GM23338 (cell line): Measurements from ENCODE around the gene ELL2. TPM values are rescaled to one million over a fixed set of nuclear protein-coding genes. Genes with fewer than 3 reads are reported as not detected.
"Not testable (repeated sequence)": the region's sequence is repeated elsewhere in the genome, so short reads cannot be mapped to it uniquely, and the experiment has no call there.

ENCODE experiments used
- ATAC-seq: fragments of 200-7000 bp; cut with Tn5 transposase; 3 replicates; pipeline ENCODE4 v1.9.1; 2020
- DNase-seq: peaks from one replicate; pipeline ENCODE4 v3.0.0-alpha.2; 2015; ENCODE audit warnings: low spot score
- H2AFZ ChIP-seq: fragments of 200-600 bp; sonication (generic); 2 replicates; pipeline ENCODE4 v1.8.0; 2016; ENCODE audit warnings: antibody characterized with exemption, mild to moderate bottlenecking, moderate library complexity
- H3F3A ChIP-seq: fragments of 200-600 bp; sonication (generic); replicated peaks from 2 replicates; pipeline ENCODE4 v1.8.0; 2017; ENCODE audit warnings: antibody characterized with exemption, mixed run types, low read depth
- H3K27ac ChIP-seq: fragments of 200-600 bp; sonication (generic); 2 replicates; pipeline ENCODE4 v1.6.1; 2016; ENCODE audit warnings: low read depth
- H3K27me3 ChIP-seq: fragments of 200-600 bp; sonication (generic); 2 replicates; pipeline ENCODE4 v1.8.0; 2016; ENCODE audit warnings: mild to moderate bottlenecking, mixed run types, moderate library complexity; ENCODE audit not compliant: insufficient read depth
- H3K36me3 ChIP-seq: fragments of 200-600 bp; sonication (generic); 2 replicates; pipeline ENCODE4 v1.8.0; 2016; ENCODE audit warnings: mild to moderate bottlenecking; ENCODE audit not compliant: insufficient read depth
- H3K4me1 ChIP-seq: fragments of 200-600 bp; sonication (generic); 2 replicates; pipeline ENCODE4 v1.8.0; 2016; ENCODE audit warnings: mild to moderate bottlenecking, moderate library complexity; ENCODE audit not compliant: insufficient read depth
- H3K4me2 ChIP-seq: fragments of 200-600 bp; sonication (generic); 2 replicates; pipeline ENCODE4 v1.7.1; 2017; ENCODE audit warnings: mixed run types
- H3K4me3 ChIP-seq: fragments of 200-600 bp; sonication (generic); 2 replicates; pipeline ENCODE4 v1.6.1; 2016; ENCODE audit warnings: mixed run types
- H3K79me2 ChIP-seq: fragments of 200-600 bp; sonication (generic); replicated peaks from 2 replicates; pipeline ENCODE4 v1.8.0; 2017; ENCODE audit warnings: mild to moderate bottlenecking; ENCODE audit not compliant: insufficient read depth
- H3K9me2 ChIP-seq: fragments of 200-600 bp; sonication (generic); 2 replicates; pipeline ENCODE4 v1.8.0; 2017; ENCODE audit not compliant: insufficient read depth
- H4K20me1 ChIP-seq: fragments of 200-600 bp; sonication (generic); replicated peaks from 2 replicates; pipeline ENCODE4 v1.8.0; 2017; ENCODE audit warnings: mild to moderate bottlenecking; ENCODE audit not compliant: insufficient read depth
- H3K27ac Mint-ChIP-seq: 2 replicates; pipeline ENCODE4 v1.8.0; 2020; ENCODE audit warnings: inconsistent platforms, mild to moderate bottlenecking, moderate library complexity, mixed read lengths
- H3K27me3 Mint-ChIP-seq: 3 replicates; pipeline ENCODE4 v1.8.0; 2022; ENCODE audit warnings: low read depth, mild to moderate bottlenecking, moderate library complexity, mixed read lengths, inconsistent platforms; ENCODE audit not compliant: insufficient read depth, poor library complexity
- H3K36me3 Mint-ChIP-seq: 3 replicates; pipeline ENCODE4 v1.8.0; 2021; ENCODE audit warnings: low read depth, mild to moderate bottlenecking, inconsistent platforms, moderate library complexity, mixed read lengths
- H3K4me1 Mint-ChIP-seq: 3 replicates; pipeline ENCODE4 v1.8.0; 2020; ENCODE audit warnings: mild to moderate bottlenecking, inconsistent platforms, mixed read lengths
- H3K4me3 Mint-ChIP-seq: 3 replicates; pipeline ENCODE4 v1.8.0; 2021; ENCODE audit warnings: moderate library complexity, mild to moderate bottlenecking, inconsistent platforms, mixed read lengths
- H3K9me3 Mint-ChIP-seq: 3 replicates; pipeline ENCODE4 v1.8.0; 2020; ENCODE audit warnings: moderate library complexity, mild to moderate bottlenecking, inconsistent platforms, mixed read lengths
- EZH2phosphoT487 ChIP-seq: fragments of 200-600 bp; sonication (generic); IDR thresholded peaks from one replicate; pipeline ENCODE4 v1.8.1; 2018; ENCODE audit warnings: antibody characterized with exemption; ENCODE audit not compliant: unreplicated experiment
- polyA plus RNA-seq: library from polyadenylated mRNA; unstranded; fragments of >200 nt; fragmentation: Nextera tagmentation; extraction: Ambion mirVana; gene quantifications from 2 replicates; pipeline ENCODE4 v1.2.1, GENCODE V29; 2016
- total RNA-seq: library from RNA; depleted of rRNA; stranded (reverse); fragments of >200 nt; shearing (Covaris generic); gene quantifications from 2 replicates; pipeline ENCODE4 v1.2.3, GENCODE V29; 2014
- TF ChIP-seq, protein P1 (sequence below): fragments of 250-450 bp; sonication (Bioruptor Pico); IDR thresholded peaks from 2 replicates; pipeline ENCODE4 v1.5.0; 2020; ENCODE audit warnings: mild to moderate bottlenecking, moderate library complexity

The ELL2 gene
- total and polyA plus RNA-seq, 2 experiments from 2014 or later = 7.4 to 32.6 TPM

DNA sequence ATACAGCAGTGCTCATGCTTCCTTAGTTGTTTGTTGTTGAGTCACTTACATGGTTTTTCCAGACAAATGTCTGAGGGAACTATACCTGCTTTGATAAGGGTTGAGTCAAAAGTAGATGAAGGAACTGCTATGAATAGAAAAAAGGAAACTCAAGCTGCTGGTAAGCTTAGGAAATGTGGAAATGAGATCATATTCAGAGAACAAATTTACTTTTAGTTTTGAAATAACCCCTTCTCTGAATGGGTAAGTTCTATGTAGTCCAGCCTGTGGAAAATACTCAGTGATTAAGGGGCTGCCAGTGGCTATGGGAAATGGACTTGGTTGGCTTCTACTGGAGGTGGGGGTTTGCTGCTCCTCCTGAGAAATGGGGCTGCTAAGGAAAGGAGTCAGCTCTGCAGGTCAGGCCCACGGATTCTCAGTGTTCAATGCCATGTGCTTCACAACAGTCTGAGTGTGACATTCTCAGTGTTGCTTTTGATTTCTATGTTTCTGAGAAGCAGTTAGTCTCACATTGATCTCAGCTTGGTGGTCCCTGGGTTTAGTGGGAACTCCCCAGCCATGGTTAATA, 91.5 kb downstream of the ELL2 start (continued):
- TF ChIP-seq, protein P1, sequence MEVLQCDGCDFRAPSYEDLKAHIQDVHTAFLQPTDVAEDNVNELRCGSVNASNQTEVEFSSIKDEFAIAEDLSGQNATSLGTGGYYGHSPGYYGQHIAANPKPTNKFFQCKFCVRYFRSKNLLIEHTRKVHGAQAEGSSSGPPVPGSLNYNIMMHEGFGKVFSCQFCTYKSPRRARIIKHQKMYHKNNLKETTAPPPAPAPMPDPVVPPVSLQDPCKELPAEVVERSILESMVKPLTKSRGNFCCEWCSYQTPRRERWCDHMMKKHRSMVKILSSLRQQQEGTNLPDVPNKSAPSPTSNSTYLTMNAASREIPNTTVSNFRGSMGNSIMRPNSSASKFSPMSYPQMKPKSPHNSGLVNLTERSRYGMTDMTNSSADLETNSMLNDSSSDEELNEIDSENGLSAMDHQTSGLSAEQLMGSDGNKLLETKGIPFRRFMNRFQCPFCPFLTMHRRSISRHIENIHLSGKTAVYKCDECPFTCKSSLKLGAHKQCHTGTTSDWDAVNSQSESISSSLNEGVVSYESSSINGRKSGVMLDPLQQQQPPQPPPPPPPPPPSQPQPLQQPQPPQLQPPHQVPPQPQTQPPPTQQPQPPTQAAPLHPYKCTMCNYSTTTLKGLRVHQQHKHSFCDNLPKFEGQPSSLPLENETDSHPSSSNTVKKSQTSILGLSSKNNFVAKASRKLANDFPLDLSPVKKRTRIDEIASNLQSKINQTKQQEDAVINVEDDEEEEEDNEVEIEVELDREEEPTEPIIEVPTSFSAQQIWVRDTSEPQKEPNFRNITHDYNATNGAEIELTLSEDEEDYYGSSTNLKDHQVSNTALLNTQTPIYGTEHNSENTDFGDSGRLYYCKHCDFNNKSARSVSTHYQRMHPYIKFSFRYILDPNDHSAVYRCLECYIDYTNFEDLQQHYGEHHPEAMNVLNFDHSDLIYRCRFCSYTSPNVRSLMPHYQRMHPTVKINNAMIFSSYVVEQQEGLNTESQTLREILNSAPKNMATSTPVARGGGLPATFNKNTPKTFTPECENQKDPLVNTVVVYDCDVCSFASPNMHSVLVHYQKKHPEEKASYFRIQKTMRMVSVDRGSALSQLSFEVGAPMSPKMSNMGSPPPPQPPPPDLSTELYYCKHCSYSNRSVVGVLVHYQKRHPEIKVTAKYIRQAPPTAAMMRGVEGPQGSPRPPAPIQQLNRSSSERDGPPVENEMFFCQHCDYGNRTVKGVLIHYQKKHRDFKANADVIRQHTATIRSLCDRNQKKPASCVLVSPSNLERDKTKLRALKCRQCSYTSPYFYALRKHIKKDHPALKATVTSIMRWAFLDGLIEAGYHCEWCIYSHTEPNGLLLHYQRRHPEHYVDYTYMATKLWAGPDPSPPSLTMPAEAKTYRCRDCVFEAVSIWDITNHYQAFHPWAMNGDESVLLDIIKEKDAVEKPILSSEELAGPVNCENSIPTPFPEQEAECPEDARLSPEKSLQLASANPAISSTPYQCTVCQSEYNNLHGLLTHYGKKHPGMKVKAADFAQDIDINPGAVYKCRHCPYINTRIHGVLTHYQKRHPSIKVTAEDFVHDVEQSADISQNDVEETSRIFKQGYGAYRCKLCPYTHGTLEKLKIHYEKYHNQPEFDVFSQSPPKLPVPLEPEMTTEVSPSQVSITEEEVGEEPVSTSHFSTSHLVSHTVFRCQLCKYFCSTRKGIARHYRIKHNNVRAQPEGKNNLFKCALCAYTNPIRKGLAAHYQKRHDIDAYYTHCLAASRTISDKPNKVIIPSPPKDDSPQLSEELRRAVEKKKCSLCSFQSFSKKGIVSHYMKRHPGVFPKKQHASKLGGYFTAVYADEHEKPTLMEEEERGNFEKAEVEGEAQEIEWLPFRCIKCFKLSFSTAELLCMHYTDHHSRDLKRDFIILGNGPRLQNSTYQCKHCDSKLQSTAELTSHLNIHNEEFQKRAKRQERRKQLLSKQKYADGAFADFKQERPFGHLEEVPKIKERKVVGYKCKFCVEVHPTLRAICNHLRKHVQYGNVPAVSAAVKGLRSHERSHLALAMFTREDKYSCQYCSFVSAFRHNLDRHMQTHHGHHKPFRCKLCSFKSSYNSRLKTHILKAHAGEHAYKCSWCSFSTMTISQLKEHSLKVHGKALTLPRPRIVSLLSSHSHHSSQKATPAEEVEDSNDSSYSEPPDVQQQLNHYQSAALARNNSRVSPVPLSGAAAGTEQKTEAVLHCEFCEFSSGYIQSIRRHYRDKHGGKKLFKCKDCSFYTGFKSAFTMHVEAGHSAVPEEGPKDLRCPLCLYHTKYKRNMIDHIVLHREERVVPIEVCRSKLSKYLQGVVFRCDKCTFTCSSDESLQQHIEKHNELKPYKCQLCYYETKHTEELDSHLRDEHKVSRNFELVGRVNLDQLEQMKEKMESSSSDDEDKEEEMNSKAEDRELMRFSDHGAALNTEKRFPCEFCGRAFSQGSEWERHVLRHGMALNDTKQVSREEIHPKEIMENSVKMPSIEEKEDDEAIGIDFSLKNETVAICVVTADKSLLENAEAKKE (CRISPR knock-in tag) = no peak
- no peak for TF ChIP-seq EZH2phosphoT487

DNA sequence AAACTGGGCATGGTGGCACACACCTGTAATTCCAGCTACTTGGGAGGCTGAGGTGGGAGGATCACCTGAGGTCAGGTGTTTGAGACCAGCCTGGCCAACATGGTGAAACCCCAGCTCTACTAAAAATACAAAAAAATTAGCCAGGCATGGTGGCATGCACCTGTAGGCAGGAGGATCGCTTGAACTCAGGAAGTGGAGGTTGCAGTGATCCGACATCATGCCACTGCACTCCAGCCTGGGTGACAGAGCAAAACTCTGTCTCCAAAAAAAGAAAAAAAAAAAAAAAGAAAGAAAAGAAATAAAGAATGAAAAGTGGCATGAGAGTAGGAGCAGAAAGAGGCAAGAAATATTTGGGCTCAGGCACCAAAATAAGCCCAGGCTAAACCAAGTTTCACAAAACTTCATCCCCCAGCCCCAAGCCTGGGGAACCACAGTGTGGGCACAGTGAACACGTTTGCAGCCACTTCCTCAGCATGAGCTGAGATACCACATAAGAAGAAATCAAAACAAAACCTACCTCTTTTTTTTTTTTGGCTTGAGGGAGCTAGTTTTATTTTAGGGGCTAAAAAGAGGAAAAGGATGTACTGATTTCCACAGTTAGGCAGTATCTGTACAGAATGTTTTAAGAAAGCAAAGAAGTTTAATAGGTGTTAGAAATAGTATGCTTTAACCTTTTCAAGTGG, 92.3 kb downstream of the ELL2 start:
- not testable (repeated sequence) for H3K27ac ChIP-seq, H2AFZ ChIP-seq, H3K27me3 ChIP-seq, ATAC-seq, H3K4me1 Mint-ChIP-seq, H3K36me3 ChIP-seq, H3K4me1 ChIP-seq, H3K9me2 ChIP-seq, H3K27me3 Mint-ChIP-seq, H3K79me2 ChIP-seq, H4K20me1 ChIP-seq, H3K4me3 ChIP-seq, H3K4me3 Mint-ChIP-seq, H3K9me3 Mint-ChIP-seq, H3K4me2 ChIP-seq, DNase-seq, H3F3A ChIP-seq, H3K36me3 Mint-ChIP-seq, H3K27ac Mint-ChIP-seq

DNA sequence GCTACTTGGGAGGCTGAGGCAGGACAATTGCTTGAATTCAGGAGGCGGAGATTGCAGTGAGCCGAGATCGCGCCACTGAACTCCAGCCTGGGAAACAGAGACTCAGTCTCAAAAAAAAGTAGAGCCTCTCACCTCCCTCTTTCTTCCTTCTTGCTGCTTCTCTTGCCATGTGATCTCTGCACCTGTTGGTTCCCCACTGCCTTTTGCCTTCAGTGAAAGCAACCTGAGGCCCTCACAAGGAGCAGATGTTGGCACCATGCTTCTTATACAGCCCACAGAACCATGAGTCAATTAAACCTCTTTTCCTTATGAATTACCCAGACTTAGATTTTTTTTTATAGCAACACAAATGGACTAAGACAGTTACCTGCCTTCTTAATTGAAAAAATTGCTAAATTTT, 93.5 kb downstream of the ELL2 start:
- H3K36me3 ChIP-seq = no peaks in the 10 kb centered on the region
- Mint-ChIP-seq H3K4me3 (no peak overlapping the region), H3K9me3 (no peaks in the 10 kb centered on the region), H3K4me1 (peaks cover 4% of the 10 kb centered on the region), H3K27me3 (no peaks in the 10 kb centered on the region), H3K36me3 (no peaks in the 10 kb centered on the region), H3K27ac (no peak overlapping the region)
- H3K4me1 ChIP-seq = no peaks in the 10 kb centered on the region
- no peaks in the 10 kb centered on the region for H3K79me2 ChIP-seq
- DNase-seq (no peak), ATAC-seq (no peak)
- peaks cover 3% of the 10 kb centered on the region for H3K9me2 ChIP-seq
- H3K4me3 ChIP-seq = no peak overlapping the region
- no peaks in the 10 kb centered on the region for H4K20me1 ChIP-seq
- H3K4me2 ChIP-seq = no peak overlapping the region
- no peaks in the 10 kb centered on the region for H3F3A ChIP-seq
- H2AFZ ChIP-seq = no peak overlapping the region
- H3K27me3 ChIP-seq = no peaks in the 10 kb centered on the region
- H3K27ac ChIP-seq = no peak overlapping the region
- TF ChIP-seq, protein P1 (CRISPR knock-in tag) = no peak
